Endometrial microvascular endothelial cells (primary cell): ENCODE results near the gene SYCE1. TPM values are rescaled to one million over a fixed set of nuclear protein-coding genes. Genes with fewer than 3 reads are reported as not detected.
"Not testable (repeated sequence)": the region's sequence is repeated elsewhere in the genome, so short reads cannot be mapped to it uniquely, and the experiment has no call there.

Experiments
- in situ Hi-C: cut with HindIII; loops from 2 replicates; pipeline ENCODE4 v1.10.0; 2017; ENCODE audit warnings: low sequenced_read_pairs, low pct_unique_long_range_greater_than_20kb; ENCODE audit errors: inconsistent ontology term
- total RNA-seq: library from RNA; depleted of rRNA; stranded (reverse); fragments of >200 nt; gene quantifications from one replicate; pipeline ENCODE4 v1.2.3, GENCODE V29; 2015; ENCODE audit errors: inconsistent ontology term

Gene SYCE1
- total RNA-seq, 1 donor from 2014 or later = not detected

DNA sequence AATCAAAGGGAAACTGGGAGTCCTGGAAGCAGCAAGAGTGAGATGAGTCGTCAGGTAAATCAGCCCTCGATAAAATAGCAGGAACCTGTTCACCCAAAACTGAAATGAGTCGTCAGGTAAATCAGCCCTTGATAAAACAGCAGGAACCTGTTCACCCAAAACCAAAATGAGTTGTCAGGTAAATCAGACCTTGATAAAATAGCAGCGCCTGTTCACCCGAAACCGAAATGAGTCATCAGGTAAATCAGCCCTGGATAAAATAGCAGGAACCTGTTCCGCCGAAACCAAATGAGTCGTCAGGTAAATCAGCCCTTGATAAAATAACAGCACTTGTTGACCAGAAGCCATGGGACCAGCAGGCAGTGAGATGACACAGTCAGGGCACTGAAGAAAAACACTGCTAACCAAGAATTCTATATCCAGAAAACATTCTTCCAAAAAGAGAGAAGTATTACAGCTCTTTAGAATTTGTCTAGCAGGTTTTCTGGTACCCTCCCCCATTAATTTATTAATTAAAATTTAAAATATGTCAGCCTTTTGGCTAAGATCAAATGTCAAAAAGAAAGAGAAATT lies 41.7 kb downstream of the SYCE1 start:
- in situ Hi-C loops = no loop called here

DNA sequence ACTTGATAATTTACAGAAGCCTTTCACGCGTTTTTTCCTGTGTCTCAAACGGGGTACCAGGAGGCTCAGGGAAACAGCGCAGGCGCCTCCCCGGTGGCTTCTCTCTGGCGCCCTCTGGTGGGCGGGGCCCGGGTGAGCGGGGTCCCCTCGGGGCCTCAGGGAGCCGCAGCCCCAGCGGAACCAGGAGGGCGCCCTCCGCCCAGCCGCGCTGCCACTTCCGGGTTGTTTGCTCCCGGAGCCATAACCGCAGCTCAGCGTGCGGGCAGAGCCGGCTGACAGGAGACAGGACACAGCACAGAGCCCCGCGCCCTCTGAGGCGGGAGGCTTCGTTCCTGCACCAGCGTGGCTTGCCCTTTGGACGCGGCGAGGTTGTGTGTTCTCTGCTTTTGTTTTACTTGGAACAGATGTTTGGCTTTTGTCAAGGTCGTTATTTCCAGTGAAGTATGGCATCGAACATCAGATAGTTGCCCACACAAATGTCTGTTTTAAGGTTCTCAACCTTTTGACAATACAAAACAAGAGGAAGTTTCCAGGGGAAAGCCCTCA lies 45.1 kb downstream of the SYCE1 start:
- in situ Hi-C loops = no loop called here

DNA sequence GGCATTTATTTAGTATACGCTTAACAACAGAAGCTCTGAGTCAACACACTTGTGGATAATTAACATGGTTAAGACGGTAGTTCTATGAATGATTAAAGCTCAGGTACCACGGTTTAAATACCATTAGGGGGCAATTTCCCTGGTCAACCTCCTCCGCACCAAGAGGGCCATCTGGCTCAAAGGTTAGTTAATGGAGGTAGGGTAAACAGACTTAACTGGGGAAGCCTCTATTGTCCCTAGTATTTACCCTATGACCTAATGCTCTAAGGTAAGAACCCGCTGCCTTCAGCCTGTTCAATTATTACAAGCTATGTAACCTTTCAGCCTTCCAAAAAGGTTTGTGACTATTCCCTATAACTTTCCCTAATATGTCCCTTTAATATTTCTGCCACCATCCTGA lies 46.9 kb downstream of the SYCE1 start:
- in situ Hi-C loops = not testable (repeated sequence)

GRCh38 chr10:133516057-133516456 lies 49.3 kb downstream of the SYCE1 start:
- in situ Hi-C loops = no loop called here

DNA sequence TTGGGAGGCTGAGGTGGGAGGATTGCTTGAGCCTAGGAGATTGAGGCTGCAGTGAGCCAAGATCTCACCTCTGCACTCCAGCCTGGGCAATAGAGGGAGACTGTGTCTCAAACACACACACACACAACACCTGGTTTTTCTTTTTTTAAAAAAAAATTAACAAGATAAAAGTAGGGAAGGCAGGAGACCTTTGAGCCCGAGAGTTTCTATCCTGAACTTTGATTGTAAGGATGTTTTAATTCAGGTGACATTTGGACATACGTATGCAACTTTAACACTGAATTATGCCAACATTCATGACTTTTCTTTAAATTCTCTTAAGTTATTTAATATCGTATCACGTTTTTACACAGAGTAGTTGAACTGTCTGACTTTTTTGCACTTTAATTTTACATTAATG lies 49.9 kb downstream of the SYCE1 start:
- in situ Hi-C loops = no loop called here

DNA sequence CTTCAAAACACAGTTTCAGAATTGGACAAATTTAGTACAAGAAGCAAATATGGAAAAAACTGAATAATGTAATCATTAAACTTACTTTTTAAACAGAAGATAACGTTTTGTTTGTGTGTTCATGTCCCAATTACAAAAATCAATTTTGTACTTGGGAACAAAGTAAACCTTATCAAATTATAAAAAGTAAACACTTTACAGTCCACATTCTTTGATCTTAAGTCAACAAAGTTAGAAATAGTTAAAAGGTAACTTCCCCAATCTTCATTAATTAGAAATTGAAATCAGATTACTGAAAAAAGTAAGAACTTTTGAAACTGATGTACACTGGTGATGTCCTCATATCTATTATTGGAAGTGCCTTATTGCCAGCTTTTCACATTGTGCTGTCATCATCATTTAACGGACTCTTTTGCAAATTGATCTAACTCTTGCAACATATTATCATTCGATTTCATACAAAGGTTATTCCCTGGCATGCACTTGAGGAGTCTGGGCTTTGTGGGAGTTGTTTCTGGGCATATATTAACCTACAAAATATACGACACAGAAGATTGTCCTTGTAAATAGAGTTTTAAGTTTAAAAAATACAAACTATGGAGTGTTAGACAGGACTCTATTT lies 53.4 kb downstream of the SYCE1 start:
- in situ Hi-C loops = no loop called here

- in situ Hi-C loops = no loop called here
Observed at GRCh38 chr10:133511408-133511807, 54.0 kb downstream of the SYCE1 start.

DNA sequence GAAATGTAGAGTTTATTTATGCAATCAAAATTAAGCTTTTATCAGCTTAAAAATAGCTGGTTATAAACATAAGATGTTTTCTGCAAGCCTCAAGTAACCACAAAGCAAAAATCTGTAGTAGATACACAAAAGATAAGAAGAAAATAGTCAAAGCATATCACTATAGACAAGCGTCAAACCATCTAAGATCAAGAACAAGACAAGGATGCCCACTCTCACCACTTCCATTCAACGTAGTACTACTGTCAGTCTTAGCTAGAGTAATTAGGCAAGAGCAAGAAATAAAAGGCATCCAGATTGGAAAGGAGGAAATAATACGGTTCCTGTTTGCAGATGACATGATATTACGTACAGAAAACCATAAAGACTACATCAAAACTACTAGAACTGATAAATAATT lies 55.7 kb downstream of the SYCE1 start:
- in situ Hi-C loops = no loop called here

Other genes starting within 250 kb of the SYCE1 start
- not detected for gene CALY, start 228.7 kb downstream of the SYCE1 start, total RNA-seq
- not detected for gene PRAP1, start 218.2 kb downstream of the SYCE1 start, total RNA-seq
- gene FUOM, start 207.6 kb downstream of the SYCE1 start, total RNA-seq = 9.9 TPM
- 136 TPM for gene ECHS1, start 192.2 kb downstream of the SYCE1 start, total RNA-seq
- 9.3 TPM for gene PAOX, start 186.3 kb downstream of the SYCE1 start, total RNA-seq
- gene MTG1, start 171.4 kb downstream of the SYCE1 start, total RNA-seq = 28.0 TPM
- gene SPRN, start 141.0 kb downstream of the SYCE1 start, total RNA-seq = 0.19 TPM
- gene SCART1, start 111.6 kb downstream of the SYCE1 start, total RNA-seq = not detected
- not detected for gene CYP2E1, start 38.2 kb downstream of the SYCE1 start, total RNA-seq
- gene FRG2B, start 61.2 kb upstream of the SYCE1 start, total RNA-seq = not detected